ENCODE measurements around the gene FOXC1.
A peak's percentile ranks its signal among the peaks of the same experiment; 100 is the strongest.

FOXC1 gene

DNA sequence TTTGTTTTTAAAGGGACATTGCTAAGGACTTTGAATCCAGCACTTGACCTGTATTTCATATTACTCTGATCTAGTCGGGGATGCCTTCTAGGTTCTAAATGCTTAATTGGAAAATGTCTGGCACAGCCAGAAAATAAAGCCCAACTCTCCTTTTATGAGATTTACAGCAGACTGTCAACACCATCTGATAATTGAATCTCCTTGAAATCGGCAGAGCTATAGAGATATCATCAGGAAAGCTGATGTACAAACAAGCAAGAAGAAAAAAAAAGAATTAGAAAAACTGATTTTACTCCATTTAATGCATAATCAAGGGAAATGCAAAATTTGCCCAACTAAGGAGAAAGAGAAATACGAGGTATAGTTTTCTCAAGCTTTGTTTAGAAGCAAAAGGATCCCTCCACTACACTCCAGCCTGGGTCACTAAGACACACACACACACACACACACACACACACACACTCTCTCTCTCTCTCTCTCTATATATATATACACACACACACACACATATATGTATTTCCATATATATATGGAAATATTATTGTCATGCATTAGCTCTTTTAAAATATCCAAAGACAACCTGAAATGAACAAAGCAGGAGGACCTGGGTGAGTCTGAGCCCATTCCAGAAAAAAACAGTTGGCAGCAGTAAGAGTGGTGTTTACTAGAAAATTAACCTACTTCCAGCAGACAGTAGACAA is 9.5 kb upstream of the FOXC1 start:
- DNase-seq, result no peak

DNA sequence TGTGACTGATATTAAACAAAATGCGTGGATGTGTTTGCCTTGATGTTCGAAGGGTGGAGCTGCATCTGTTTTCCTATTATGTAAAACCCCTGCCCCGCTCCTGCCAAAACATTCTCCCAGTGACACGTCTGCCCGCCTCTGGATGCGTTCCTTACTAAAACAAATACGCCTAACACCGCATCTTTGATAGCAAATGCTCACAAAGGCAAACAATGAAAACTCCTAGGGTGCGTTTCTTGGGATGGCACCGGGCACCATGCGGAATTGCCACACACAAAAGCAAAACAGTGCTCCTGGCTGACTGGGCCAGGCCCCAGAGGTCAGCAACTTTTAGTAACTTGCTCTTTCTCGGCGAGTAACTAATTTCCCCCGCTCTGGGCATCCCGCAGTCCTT is 9.0 kb upstream of the FOXC1 start:
- no peak for DNase-seq

DNA sequence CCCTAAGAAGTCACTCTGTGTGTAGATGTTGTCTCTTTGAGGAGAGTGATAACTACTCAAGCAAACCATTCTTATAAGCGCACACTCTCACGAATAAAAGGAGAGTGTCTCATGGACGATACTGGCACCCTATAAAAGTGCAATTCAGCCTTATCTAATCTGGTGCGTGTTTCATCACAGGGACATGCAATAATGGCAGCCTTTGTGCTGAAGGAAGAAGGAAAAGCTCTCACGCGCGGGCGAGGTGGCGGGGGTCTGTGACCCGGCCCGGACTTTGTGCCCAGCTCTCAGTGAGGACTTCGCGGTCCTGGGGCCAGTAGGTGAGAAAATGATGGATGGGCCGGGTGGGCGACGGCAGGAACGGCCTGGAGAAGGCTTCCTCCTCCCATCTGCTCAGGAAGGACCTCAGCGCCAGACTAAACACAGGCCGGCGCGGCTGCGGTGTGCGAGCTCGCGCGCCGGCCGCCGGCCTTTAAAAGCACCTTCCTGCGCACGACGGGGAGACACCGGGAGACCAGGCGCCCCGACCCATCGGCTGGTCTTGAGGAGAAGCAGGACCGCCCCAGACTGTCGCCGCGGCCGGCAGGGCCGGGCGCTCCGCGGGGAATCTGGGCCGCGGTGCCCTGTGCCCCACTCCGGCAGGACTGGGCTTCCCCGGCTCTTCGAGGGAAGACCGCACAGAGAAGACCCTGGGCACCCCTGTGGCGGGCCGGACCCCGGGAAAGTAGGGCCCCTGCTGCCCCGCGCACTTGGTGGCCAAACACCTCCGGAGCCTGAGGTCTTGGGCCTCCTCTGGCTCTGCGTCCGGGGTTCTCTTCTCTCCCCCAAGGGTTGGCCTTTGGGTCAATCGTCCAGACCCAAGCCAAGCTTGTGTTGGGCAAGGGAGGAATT is 8.3 kb upstream of the FOXC1 start:
- no peak for DNase-seq

GRCh38 chr6:1602049-1602713 is 7.5 kb upstream of the FOXC1 start:
- DNase-seq, result no peak

- DNase-seq, result no peak
Measured at GRCh38 chr6:1603708-1604107, 6.0 kb upstream of the FOXC1 start.

DNA sequence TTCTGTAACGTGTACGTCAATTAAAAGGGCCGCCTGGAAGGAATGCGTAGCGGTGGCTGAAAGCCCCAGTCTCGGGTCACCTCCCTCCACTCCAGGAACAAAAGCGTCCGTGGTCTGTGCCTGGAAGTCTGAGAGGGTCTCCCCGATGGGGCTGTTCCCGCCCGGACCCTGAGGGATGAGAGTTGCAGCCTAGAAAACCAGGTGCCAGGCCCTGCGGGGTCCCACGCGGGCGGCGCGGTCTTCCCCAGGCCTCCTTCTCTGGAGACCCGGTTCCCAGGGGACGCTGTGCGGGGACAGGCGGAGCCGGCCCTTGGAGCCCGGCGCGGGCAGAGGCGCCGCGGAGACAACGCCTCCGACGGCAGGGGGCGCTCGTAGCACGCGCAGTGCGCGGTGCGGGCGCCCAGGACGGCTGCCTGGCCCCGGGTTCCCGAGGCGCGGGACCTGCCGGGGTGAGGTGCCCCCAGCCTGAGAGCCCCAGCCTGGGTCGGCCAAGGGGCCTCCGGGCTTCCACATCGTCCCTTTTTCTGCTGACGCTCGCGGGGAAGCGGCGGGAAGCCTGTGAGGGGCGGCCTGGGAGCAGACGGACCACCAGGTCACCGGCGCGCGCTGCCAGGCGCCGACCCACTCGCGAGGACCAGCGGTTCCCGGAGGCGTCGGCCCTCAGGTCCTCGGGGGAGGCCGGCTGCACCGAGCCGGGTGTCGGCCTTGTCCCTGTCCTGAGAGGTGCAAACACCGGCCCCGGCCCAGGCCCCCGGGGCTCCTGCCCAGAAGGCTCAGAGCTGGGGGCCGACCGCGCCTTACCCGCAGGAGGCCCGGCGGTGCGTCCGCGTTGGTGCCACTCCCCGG is 5.3 kb upstream of the FOXC1 start:
- peak; percentile 65 for DNase-seq

- DNase-seq, result peak; percentile 28
Measured at GRCh38 chr6:1605004-1605892, 4.5 kb upstream of the FOXC1 start.

- DNase-seq, result peak; percentile 17
Measured at GRCh38 chr6:1605893-1606779, 3.6 kb upstream of the FOXC1 start.

GRCh38 chr6:1606780-1607515 is 2.8 kb upstream of the FOXC1 start:
- DNase-seq, result peak; percentile 46

DNA sequence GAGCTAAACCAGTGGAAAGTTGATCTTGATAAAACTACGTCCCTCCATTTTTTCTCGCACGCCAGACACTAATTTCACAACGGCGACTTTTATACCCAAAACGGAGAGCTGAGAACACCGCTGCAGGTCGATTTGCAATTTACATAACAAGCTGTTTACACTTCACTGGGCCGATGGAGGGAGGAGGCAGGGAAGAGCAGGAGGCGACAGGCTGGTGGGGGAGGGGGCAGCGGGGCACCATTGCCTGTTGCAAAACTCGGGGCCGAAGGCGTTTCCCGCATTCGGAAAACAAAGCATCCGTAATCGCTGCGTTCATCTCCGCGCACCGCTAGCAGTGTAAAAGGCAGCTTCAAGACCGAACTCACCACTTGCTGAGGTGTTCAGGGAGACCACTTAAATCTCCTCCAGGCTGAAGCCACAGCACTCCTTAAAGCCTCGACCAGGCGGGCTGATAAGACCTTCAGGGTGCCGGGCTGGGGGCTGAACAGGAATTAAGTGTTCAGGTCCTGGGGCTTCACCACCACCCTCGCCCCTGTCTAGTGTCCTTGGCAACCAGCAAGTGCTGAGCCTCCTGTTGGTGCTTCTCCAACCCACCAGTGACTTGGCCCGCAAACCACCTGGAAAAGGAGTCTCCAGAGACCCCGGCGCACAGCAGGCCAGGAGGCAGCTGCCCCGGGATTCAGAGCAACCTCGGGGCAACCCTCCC is 2.0 kb upstream of the FOXC1 start:
- DNase-seq, result peak; percentile 46

- no peak for DNase-seq
Measured at GRCh38 chr6:1608222-1609040, 1.3 kb upstream of the FOXC1 start.

DNA sequence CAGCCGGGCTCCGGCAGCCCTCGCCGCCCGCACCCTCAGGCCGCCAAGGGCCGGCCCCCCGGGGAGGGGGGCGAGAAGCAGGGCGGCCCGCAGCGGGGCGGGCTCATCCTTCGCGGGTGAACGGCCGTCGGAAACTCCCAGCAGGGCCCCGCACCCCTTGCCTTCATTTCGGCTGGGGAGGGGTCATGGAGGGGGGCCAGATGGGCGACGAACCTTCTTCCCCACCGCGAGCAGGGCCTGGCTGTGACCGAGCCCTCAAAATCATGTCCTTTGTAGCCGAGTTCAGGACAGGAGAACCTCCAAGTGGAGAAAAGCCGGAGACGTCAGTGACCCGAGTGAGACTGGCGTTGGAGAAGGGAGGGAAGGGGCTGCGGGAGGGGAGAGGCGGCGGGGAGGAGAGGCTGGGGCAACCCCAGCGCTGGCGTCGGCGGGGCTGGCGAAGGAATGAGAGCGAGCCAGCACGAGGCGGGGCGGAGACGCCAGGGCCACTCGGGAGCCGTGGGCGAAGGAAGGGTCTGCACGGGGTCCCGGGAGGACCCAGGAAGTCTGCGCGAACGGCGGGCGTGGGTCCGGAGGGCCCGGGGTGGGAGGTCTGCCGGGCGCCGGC is 571 bp upstream of the FOXC1 start:
- no peak for DNase-seq

- peak; percentile 17 for DNase-seq
Measured at GRCh38 chr6:1610497-1611321, 994 bp downstream of the FOXC1 start.

DNA sequence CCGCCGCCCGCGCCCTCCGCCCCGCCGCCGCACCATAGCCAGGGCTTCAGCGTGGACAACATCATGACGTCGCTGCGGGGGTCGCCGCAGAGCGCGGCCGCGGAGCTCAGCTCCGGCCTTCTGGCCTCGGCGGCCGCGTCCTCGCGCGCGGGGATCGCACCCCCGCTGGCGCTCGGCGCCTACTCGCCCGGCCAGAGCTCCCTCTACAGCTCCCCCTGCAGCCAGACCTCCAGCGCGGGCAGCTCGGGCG is 1.5 kb downstream of the FOXC1 start:
- DNase-seq, result no peak

GRCh38 chr6:1611572-1612298 is 2.0 kb downstream of the FOXC1 start:
- no peak for DNase-seq

DNA sequence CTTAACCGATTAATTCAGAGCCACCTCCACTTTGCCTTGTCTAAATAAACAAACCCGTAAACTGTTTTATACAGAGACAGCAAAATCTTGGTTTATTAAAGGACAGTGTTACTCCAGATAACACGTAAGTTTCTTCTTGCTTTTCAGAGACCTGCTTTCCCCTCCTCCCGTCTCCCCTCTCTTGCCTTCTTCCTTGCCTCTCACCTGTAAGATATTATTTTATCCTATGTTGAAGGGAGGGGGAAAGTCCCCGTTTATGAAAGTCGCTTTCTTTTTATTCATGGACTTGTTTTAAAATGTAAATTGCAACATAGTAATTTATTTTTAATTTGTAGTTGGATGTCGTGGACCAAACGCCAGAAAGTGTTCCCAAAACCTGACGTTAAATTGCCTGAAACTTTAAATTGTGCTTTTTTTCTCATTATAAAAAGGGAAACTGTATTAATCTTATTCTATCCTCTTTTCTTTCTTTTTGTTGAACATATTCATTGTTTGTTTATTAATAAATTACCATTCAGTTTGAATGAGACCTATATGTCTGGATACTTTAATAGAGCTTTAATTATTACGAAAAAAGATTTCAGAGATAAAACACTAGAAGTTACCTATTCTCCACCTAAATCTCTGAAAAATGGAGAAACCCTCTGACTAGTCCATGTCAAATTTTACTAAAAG is 2.7 kb downstream of the FOXC1 start:
- peak; percentile 39 for DNase-seq

All from KG1 (cell line).